ENCODE data around the gene C19orf12.
A peak's percentile ranks its signal among the peaks of the same experiment; 100 is the strongest.

The C19orf12 gene

DNA sequence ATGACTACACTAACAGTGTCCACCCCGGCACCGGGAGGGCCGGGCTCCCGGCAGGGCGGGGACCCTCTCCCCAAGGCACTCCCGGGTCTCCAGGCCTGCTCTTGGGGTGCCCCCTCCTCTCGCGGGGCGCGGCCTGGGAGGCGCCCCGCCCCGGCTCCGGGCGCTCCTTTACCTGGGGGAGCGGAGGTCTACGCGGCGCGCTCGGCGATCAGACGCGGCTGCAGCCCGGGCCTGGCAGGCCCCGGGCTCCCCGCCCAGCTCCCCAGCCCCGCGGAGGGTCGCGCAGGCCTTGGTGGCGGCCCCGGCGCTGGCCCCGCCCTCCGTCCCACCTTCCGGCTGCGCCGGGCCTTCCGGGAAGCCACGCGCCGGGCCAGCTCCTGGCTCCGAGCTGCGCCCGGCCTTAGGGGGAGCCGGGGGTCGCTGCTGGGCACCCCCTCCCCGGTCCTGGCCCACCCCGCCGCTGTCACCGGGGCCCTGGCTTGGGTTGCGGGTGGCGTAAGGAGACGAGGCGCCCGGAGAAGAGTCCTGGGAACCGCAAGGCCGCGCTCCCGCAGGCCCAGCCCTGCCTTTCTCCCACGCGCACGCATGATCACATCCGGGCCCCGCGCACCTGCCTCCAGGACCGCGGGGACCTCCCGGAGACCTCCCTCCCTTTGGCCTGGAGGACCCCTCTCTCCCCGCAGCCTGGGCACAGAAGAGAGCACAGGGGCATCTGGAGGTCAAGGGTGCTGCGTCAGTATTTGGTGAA is at the start of gene C19orf12:
Gene C19orf12 (minus strand): TSS at position 309 of the 748 bp plus-strand sequence. CDS start 6,848 bp downstream, outside the sequence.
- H3K9me3 Mint-ChIP-seq = no peaks in the 10 kb centered on the region
- peak; percentile 86 for DNase-seq
- peaks cover 55% of the 10 kb centered on the region for H3K4me1 Mint-ChIP-seq (ENCODE audit: low read depth)
- peaks cover 41% of the 10 kb centered on the region for H3K36me3 Mint-ChIP-seq (ENCODE audit: low read depth)
- H3K27me3 Mint-ChIP-seq = no peaks in the 10 kb centered on the region
- peak within 1 kb of the TSS; percentile 99 for H3K27ac Mint-ChIP-seq
- H3K4me3 Mint-ChIP-seq = peak within 1 kb of the TSS; percentile 95

DNA sequence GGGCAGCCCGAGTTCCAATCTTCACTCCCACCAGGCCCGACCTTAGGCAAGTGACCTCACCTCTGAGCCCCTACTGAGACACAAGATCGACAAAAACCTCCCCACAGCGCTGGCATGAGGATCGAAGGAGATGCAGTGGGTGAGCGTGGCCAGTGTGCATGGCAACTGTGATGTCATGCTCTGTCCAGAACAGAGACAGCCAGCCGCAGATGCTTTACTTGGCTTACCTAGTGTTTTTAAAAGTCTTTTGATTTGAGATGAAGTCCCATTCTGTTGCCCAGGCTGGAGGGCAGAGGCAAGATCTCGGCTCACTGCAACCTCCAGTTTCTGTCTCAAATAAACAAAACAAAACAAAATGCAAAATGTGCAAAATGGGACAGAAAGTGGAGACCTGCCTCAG is 49.3 kb upstream of the C19orf12 start:
- Mint-ChIP-seq H3K4me3 (no peak overlapping the region), H3K27me3 (no peaks in the 10 kb centered on the region), H3K4me1 (ENCODE audit: low read depth) (peaks cover 3% of the 10 kb centered on the region), H3K27ac (no peak overlapping the region), H3K36me3 (ENCODE audit: low read depth) (no peaks in the 10 kb centered on the region), H3K9me3 (no peaks in the 10 kb centered on the region)
- no peak for DNase-seq

DNA sequence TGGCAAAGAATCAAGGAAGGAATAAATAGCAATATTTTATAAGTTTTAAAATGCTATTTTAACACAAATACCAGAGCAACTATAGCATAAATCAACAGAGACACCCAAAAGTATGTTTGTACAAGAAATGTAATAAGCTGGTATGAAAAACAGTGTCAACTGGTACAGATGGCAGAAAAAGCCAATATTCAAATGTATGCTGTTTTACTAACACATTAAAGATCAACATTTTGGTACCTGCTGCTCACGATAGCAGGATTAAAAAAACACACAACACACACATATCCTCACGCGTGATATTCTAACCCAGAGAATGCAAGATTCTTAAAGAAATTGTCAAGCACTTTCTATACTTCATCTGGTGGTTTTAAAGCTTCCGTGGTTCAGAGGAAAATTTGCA is 48.1 kb upstream of the C19orf12 start:
- no peak overlapping the region for H3K4me3 Mint-ChIP-seq
- no peaks in the 10 kb centered on the region for H3K9me3 Mint-ChIP-seq
- DNase-seq = no peak
- no peaks in the 10 kb centered on the region for H3K36me3 Mint-ChIP-seq (ENCODE audit: low read depth)
- no peak overlapping the region for H3K27ac Mint-ChIP-seq
- H3K4me1 Mint-ChIP-seq (ENCODE audit: low read depth) = peaks cover 3% of the 10 kb centered on the region
- no peaks in the 10 kb centered on the region for H3K27me3 Mint-ChIP-seq

DNA sequence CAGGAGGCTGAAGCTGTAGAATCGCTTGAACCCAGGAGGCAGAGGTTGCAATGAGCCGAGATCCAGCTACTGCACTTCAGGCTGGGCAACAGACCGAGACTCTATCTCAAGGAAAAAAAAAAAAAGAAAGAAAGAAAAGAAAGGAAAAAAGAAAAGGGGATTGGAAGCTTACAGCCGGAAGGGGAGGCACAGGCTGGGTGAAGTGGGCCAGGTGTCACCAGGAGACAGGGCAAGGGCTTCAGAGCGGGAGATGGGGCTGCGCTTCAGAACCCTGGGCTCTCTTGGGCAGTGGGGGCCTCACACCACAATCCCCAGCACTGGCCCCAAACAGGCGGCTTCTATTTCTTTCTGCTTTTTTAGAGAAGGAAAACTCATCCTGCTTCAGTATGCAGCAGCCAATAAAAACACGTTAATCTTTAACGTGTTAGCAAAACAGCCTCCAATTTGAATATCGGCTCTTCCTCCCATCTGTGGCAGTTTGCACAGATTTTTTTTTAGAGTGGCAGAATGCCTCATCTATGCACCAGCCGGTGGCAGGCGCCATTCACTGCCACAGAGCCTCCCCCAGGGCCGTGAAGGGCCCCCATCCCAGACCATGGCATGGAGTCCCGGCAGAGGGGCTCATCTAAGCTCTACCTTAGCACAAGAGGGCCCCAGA is 46.6 kb upstream of the C19orf12 start:
- Mint-ChIP-seq H3K4me1 (ENCODE audit: low read depth) (peaks cover 3% of the 10 kb centered on the region), H3K27ac (no peak overlapping the region), H3K36me3 (ENCODE audit: low read depth) (no peaks in the 10 kb centered on the region), H3K9me3 (no peaks in the 10 kb centered on the region), H3K27me3 (no peaks in the 10 kb centered on the region), H3K4me3 (no peak overlapping the region)
- no peak for DNase-seq

DNA sequence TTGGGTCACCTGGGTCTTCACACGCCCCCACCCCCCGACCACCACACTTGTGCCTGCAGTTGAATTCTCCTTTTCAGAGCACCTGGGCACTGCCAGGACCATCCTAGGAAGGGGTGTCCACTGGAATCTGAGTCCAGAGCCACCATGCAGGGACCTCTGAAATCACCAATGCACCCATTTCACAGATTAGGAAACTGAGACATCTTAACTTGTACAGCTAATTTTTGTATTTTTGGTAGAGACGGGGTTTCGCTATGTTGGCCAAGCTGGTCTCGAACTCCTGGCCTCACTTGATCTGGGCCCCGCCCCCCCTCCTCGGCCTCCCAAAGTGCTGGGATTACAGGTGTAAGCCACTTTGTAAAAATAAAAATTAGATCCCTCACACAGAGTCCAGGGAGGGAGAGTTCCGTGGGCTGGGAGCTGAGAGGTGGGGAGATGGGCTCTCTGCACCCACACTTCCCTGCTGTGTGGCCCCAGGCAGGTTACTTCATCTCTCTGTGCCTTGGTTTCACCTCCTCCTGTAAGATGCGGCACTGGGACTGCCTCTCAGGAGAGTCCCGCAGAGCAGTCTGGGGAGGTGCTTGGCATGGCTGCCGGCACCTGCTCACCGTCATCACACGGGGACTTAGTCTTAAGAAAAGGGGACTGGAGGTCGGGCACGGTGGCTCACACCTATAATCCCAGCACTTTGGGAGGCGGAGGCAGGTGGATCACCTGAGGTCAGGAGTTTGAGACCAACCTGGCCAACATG is 45.9 kb upstream of the C19orf12 start:
- Mint-ChIP-seq H3K9me3 (no peaks in the 10 kb centered on the region), H3K4me1 (ENCODE audit: low read depth) (peaks cover 3% of the 10 kb centered on the region), H3K36me3 (ENCODE audit: low read depth) (no peaks in the 10 kb centered on the region), H3K27me3 (no peaks in the 10 kb centered on the region), H3K4me3 (no peak overlapping the region), H3K27ac (no peak overlapping the region)
- no peak for DNase-seq

DNA sequence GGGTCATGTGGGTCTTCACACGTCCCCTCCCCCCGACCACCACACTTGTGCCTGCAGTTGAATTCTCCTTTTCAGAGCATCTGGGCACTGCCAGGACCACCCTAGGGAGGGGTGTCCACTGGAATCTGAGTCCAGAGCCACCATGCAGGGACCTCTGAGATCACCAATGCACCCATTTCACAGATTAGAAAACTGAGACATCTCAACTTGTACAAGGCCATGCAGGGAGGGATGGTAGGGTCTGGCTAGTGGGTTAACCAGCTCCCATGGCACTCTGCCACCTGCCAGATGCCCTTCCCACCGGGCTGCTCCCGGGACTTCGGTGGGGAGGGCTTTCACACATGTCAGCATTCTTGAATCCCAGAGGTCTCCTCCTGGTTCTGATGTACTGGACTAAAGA is 44.3 kb upstream of the C19orf12 start:
- no peak for DNase-seq
- Mint-ChIP-seq H3K4me1 (ENCODE audit: low read depth) (peaks cover 3% of the 10 kb centered on the region), H3K9me3 (no peaks in the 10 kb centered on the region), H3K27ac (no peak overlapping the region), H3K36me3 (ENCODE audit: low read depth) (no peaks in the 10 kb centered on the region), H3K4me3 (no peak overlapping the region), H3K27me3 (no peaks in the 10 kb centered on the region)

DNA sequence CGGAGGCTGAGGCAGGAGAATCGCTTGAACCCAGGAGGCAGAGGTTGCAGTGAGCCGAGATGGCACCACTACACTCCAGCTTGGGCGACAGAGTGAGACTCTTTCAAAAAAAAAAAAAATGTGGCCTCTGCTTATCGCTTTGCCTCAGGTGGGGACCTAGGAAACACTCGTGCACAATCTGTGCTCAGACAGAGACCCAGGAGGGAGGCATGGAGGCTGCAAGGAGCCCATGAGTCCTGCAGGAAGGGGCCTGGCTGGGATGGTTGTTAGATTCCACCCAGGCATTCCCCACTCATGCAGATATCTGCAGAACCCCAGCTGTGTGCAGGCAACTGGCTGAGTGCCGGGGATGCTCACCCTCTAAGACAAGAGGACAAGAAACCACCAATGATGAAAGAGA is 43.8 kb upstream of the C19orf12 start:
- H3K27me3 Mint-ChIP-seq = no peaks in the 10 kb centered on the region
- H3K9me3 Mint-ChIP-seq = no peaks in the 10 kb centered on the region
- H3K27ac Mint-ChIP-seq = no peak overlapping the region
- no peak for DNase-seq
- peaks cover 3% of the 10 kb centered on the region for H3K4me1 Mint-ChIP-seq (ENCODE audit: low read depth)
- no peaks in the 10 kb centered on the region for H3K36me3 Mint-ChIP-seq (ENCODE audit: low read depth)
- no peak overlapping the region for H3K4me3 Mint-ChIP-seq

DNA sequence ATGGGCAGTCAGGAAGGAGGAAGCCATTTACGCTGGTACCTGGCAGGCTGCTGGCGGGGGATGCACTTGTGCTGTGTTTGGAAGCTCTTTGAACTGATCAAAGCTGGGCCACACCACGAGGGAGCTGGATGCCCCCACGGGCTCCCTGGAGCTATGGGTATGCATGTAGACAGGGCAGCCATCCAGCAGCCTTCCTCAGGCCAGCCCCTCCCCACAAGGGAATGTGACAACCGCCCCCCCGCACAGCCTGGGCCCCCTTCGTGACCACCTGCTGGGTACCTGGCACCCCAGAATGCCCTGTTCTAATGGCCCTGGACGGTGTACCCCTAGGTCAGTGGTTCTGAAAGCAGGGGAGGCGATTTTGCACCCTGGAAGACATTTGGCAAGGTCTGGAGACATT is 42.5 kb upstream of the C19orf12 start:
- H3K4me3 Mint-ChIP-seq = no peak overlapping the region
- no peak for DNase-seq
- H3K27ac Mint-ChIP-seq = no peak overlapping the region
- no peaks in the 10 kb centered on the region for H3K9me3 Mint-ChIP-seq
- no peaks in the 10 kb centered on the region for H3K27me3 Mint-ChIP-seq
- H3K4me1 Mint-ChIP-seq (ENCODE audit: low read depth) = peaks cover 3% of the 10 kb centered on the region
- H3K36me3 Mint-ChIP-seq (ENCODE audit: low read depth) = no peaks in the 10 kb centered on the region

DNA sequence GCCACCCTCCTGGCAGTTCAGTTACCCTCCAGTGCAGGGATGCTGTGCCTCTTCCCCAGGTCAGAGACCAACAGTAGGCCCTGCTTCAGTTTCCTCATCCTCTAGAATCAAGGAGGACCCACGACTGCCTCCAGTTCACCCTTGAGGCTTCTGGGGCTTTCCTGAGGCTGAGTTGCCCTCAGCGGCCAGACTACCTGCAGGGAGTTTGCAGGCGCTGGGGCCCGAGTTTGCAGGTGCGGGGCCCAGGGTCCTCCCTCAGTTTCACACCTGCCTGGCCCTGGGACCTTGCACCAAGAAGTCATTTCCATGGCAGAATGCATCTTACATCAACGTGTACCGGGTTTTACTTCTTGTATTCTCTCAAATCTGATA is 38.9 kb upstream of the C19orf12 start:
- Mint-ChIP-seq H3K4me3 (no peak overlapping the region), H3K36me3 (ENCODE audit: low read depth) (no peaks in the 10 kb centered on the region), H3K9me3 (no peaks in the 10 kb centered on the region), H3K27ac (no peak overlapping the region), H3K27me3 (no peaks in the 10 kb centered on the region), H3K4me1 (ENCODE audit: low read depth) (no peaks in the 10 kb centered on the region)
- no peak for DNase-seq

DNA sequence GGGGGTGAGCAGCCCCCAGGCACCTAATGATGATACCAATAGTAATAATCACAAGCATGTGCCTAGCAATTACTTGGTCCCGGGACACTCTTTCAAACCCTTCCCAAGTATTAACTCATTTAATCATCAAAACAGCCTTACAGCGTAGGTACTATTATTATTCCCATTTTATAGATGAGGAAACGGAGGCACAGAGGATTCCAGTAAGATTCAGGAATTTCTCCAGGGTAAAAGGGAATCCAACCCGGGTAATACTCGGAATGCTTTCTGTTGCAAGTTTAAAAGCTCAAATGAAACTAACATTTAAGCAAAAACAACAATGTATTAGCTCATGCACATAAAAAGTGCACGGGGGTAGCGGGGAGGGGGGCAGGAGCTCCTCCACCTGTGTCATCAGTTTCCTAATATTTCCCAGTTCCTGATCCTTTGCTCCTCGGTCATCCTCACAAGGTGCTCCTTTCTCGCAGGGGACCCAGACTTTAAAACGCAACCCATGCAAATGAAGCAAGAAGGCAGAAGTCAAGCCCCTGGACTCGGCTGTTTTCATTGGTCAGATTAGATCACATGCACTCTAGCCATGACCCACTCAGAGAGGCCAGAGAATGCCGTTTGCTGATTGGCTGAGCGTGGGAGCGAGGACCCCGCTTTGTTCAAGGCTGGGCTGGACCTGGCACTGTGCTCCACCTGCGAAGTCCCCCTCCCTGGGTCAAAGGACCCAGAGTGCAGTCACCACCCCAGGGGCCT is 38.3 kb upstream of the C19orf12 start:
- no peak overlapping the region for H3K4me3 Mint-ChIP-seq
- H3K36me3 Mint-ChIP-seq (ENCODE audit: low read depth) = no peaks in the 10 kb centered on the region
- no peak overlapping the region for H3K27ac Mint-ChIP-seq
- DNase-seq = no peak
- no peaks in the 10 kb centered on the region for H3K27me3 Mint-ChIP-seq
- H3K9me3 Mint-ChIP-seq = no peaks in the 10 kb centered on the region
- no peaks in the 10 kb centered on the region for H3K4me1 Mint-ChIP-seq (ENCODE audit: low read depth)

DNA sequence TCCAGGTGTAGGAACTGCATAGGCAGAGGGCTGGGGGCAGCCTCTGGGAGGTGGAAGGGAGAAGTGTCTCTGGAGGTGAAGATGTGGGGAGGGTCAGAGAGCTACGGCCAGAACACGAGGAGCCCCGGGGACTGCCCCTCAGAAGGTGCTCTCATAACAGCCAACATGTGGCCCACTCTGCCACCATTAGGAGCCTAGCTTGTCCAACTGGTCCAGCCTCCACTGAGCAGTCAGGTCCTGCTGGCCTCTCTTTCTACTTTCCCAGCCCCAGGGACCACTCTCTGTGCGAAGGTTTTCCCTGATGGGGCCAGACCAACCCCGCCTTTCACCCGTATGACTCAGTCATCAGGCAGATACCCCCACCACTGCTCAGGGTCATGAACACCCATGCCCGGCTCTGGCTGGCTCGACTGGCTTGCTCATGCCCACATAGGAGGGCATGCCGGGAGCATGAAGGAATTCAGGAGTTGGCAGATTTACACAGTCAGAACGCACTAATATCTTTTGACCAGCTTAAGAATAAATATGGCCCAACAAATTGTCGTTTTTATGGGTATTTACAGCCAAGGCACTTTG is 37.5 kb upstream of the C19orf12 start:
- Mint-ChIP-seq H3K4me3 (no peak overlapping the region), H3K9me3 (no peaks in the 10 kb centered on the region), H3K27me3 (no peaks in the 10 kb centered on the region), H3K4me1 (ENCODE audit: low read depth) (no peaks in the 10 kb centered on the region), H3K36me3 (ENCODE audit: low read depth) (no peaks in the 10 kb centered on the region), H3K27ac (no peak overlapping the region)
- DNase-seq = no peak

DNA sequence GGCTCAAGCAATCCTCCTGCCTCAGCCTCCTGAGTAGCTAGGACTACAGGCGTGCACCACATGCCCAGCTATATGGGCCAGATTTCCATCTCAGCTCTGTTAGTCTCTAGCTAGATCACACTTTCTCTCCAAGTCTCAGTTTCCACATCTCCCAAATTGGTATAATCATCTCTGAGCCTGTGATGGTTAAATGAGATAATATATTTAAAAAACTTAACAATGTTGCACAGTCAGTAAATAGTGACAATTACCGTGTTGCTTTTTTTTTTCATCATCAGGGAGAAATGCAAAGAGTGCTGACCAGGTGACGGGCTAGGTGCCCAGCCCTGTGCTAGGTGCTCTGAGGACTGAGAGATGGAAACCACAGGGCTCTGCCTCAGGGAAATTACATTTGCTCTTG is 36.9 kb upstream of the C19orf12 start:
- Mint-ChIP-seq H3K27me3 (no peaks in the 10 kb centered on the region), H3K4me1 (ENCODE audit: low read depth) (no peaks in the 10 kb centered on the region), H3K36me3 (ENCODE audit: low read depth) (no peaks in the 10 kb centered on the region), H3K27ac (no peak overlapping the region), H3K9me3 (no peaks in the 10 kb centered on the region), H3K4me3 (no peak overlapping the region)
- DNase-seq = no peak

DNA sequence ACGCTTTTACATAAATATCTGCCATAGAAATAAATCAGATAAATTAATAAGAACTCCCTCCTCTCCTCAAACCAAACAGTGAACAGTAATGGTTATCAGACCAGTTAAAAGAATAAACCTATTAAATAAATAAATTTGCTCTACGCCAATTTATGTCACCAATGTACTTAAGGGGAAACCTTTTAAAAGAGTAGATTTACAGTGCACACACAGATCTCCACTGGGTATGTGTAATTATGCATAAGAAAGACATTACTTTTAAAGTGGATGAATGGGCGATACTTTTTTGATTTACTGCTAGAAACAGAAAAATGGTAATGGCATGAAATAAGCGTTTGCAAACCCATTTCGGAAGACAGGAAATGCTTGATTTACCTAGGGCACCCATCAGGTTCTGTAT is 34.9 kb upstream of the C19orf12 start:
- Mint-ChIP-seq H3K4me3 (no peak overlapping the region), H3K27me3 (no peaks in the 10 kb centered on the region), H3K27ac (no peak overlapping the region), H3K4me1 (ENCODE audit: low read depth) (no peaks in the 10 kb centered on the region), H3K9me3 (no peaks in the 10 kb centered on the region), H3K36me3 (ENCODE audit: low read depth) (no peaks in the 10 kb centered on the region)
- DNase-seq = no peak

Measured in activated T-cell treated with anti-CD3 and anti-CD28 coated beads, Interleukin-2, amount 50 U/mL, for 24 hours (primary cell).